Vagina (tissue), 2 donors: ENCODE results near the gene TTLL8. TPM values are rescaled to one million over a fixed set of nuclear protein-coding genes. Genes with fewer than 3 reads are reported as not detected.

Experiments
- DNase-seq, 2 donors: peaks; one replicate each; pipeline ENCODE4 v3.0.0-alpha.2; 2017; ENCODE audit errors: extremely low spot score in 2 of 2
- H3K27ac ChIP-seq: fragments of 200-600 bp; sonication (generic); one replicate; pipeline ENCODE4 v1.5.1; 2019
- H3K27me3 ChIP-seq: fragments of 200-600 bp; sonication (generic); one replicate; pipeline ENCODE4 v1.5.1; 2019
- H3K36me3 ChIP-seq, 2 donors: fragments of 200-600 bp; sonication (generic); one replicate each; pipeline ENCODE4 v1.5.1; 2017 to 2019
- H3K4me1 ChIP-seq: fragments of 200-600 bp; sonication (generic); one replicate; pipeline ENCODE4 v1.5.1; 2019
- H3K4me3 ChIP-seq, 2 donors: fragments of 200-600 bp; sonication (generic); 1 replicate in 1 of 2; 2 replicates in 1 of 2; pipeline ENCODE4 v1.5.1; 2016 to 2019
- H3K9me3 ChIP-seq: fragments of 200-600 bp; sonication (generic); one replicate; pipeline ENCODE4 v1.5.1; 2019
- POLR2A ChIP-seq, 2 donors: fragments of 450-650 bp; IDR thresholded peaks; one replicate each; pipeline ENCODE4 v1.6.1; 2017; ENCODE audit warnings: antibody characterized with exemption in 2 of 2, mild to moderate bottlenecking in 2 of 2, moderate library complexity in 2 of 2
- POLR2AphosphoS5 ChIP-seq, 2 donors: sonication (generic); formaldehyde crosslinking; IDR thresholded peaks; one replicate each; pipeline ENCODE4 v1.9.0; 2017; ENCODE audit warnings: antibody characterized with exemption in 2 of 2, mild to moderate bottlenecking in 2 of 2, low read depth in 1 of 2; ENCODE audit not compliant: insufficient read depth in 1 of 2
- intact Hi-C: fragments of 100-400 bp; cut with DNase I; formaldehyde crosslinking; loops from one replicate; pipeline ENCODE4 v1.15.1; 2023
- total RNA-seq: library from RNA; depleted of rRNA; stranded (reverse); fragments of >200 nt; gene quantifications from one replicate; pipeline ENCODE4 v1.2.3, GENCODE V29; 2016
- TF ChIP-seq, protein P1 (sequence below), 3 experiments: fragments of 450-650 bp in 2 of 3; fragments of 200-600 bp in 1 of 3; sonication (generic) in 1 of 3; IDR thresholded peaks; one replicate each; pipeline ENCODE4 v1.5.1; 2017 to 2019; ENCODE audit warnings: antibody characterized with exemption in 3 of 3, mild to moderate bottlenecking in 2 of 3, moderate library complexity in 2 of 3

TTLL8 gene
- total RNA-seq, 1 donor from 2014 or later = not detected

DNA sequence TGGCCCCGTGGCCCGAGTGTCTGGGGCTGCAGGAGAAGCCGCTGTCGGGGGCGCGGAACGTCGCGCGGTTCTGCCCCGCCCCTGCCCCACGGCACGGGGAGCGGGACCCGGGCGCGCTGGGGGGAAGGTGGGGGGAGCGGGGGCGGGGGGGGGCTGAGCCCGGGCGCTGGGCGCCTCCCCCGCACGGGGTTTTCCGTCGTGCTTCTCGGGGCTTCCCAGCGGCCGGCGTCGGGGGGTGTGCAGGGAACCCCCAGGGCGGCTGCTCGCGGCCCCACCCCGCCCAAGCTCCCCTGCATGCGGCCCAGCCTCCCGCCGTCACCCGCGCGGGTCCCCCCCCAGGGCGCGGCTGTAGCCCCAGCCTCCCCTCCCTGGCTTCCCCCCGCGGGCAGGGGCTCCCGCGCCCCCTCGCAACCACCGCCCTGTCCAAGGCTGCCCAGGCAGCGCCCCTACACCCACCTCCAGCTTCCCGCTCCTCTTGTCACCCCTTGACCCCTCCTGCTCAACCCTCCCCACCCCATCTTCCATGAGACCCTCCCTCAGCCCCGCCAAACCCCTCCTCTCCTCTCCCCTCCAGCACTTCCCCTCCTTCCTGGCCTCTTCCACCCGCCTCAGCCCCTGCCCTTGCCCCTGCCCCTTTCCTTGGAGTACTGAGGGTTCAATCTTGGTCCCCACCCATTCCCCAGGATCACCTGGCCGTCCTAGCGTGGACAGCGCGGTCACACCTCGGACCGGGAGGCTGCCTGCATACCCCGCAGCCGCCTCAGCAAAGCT, 47.2 kb downstream of the TTLL8 start:
- H3K4me3 ChIP-seq = no peak overlapping the region
- peaks cover 11% of the 10 kb centered on the region for H3K27me3 ChIP-seq
- TF ChIP-seq POLR2A (IDR thresholded peaks at IDR 0.05) = no peak
- no peak for TF ChIP-seq POLR2AphosphoS5 (IDR thresholded peaks at IDR 0.05; ENCODE audit: insufficient read depth in 1 of 2, low read depth in 1 of 2)
- TF ChIP-seq, protein P1, sequence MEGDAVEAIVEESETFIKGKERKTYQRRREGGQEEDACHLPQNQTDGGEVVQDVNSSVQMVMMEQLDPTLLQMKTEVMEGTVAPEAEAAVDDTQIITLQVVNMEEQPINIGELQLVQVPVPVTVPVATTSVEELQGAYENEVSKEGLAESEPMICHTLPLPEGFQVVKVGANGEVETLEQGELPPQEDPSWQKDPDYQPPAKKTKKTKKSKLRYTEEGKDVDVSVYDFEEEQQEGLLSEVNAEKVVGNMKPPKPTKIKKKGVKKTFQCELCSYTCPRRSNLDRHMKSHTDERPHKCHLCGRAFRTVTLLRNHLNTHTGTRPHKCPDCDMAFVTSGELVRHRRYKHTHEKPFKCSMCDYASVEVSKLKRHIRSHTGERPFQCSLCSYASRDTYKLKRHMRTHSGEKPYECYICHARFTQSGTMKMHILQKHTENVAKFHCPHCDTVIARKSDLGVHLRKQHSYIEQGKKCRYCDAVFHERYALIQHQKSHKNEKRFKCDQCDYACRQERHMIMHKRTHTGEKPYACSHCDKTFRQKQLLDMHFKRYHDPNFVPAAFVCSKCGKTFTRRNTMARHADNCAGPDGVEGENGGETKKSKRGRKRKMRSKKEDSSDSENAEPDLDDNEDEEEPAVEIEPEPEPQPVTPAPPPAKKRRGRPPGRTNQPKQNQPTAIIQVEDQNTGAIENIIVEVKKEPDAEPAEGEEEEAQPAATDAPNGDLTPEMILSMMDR (IDR thresholded peaks at IDR 0.05) = no peak
- intact Hi-C loops = no loop called here
- no peaks in the 10 kb centered on the region for H3K36me3 ChIP-seq
- H3K4me1 ChIP-seq = peaks cover 18% of the 10 kb centered on the region
- H3K9me3 ChIP-seq = no peaks in the 10 kb centered on the region
- DNase-seq = no peak
- no peak overlapping the region for H3K27ac ChIP-seq

DNA sequence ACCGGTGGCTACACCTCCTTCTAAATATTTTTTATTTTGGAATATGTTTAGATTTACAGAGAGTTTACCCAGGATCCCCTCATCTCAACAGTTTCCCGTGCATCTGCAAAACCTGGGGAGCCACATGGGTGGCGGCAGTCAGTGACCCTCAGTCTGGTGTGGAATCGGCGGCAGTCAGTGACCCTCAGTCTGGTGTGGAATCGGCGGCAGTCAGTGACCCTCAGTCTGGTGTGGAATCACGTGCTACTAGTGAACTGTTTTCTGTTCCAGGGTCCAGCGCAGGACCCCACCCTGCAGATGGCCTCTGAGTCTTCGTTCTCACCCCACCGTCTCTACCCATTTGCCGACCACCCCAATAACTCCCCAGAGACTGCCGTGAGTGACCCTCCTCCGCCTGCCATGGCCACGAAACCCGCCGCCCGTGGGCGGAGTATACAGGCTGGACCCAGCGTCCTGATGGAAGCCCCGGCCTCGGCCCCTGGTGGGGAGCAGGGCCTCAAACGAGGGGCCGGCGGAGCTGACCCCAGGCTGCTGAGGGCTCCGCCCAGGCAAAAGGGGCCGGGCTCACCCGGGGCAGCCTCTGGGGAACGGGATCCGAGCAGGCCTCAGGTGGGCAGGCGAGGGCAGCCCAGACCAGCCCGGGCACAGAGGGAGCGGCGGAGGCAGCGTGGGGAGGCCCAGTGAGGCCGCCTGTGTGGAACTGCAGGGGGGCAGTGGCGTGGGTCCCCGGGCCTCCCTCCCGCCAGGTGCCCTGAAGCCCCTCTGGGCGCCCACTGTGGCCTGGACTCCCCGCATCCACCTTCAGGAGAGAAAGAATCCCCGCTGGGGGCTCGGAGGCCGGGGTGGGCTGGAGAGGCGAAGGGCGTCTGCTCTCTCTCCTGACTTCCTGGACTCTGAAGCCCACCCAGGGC, 48.1 kb downstream of the TTLL8 start:
- intact Hi-C loops = no loop called here
- Histone ChIP-seq H3K27ac (no peak overlapping the region), H3K9me3 (no peaks in the 10 kb centered on the region), H3K27me3 (peaks cover 11% of the 10 kb centered on the region), H3K36me3 (no peaks in the 10 kb centered on the region), H3K4me3 (no peak overlapping the region), H3K4me1 (peaks cover 18% of the 10 kb centered on the region)
- TF ChIP-seq POLR2A (IDR thresholded peaks at IDR 0.05) (no peak), POLR2AphosphoS5 (IDR thresholded peaks at IDR 0.05; ENCODE audit: insufficient read depth in 1 of 2, low read depth in 1 of 2) (no peak)
- TF ChIP-seq, protein P1 (IDR thresholded peaks at IDR 0.05) = no peak
- DNase-seq = no peak

- H3K9me3 ChIP-seq = no peaks in the 10 kb centered on the region
- H3K4me3 ChIP-seq = no peak overlapping the region
- H3K27me3 ChIP-seq = peaks cover 6% of the 10 kb centered on the region
- H3K27ac ChIP-seq = no peak overlapping the region
- no peak for DNase-seq
- no peak for TF ChIP-seq POLR2AphosphoS5 (IDR thresholded peaks at IDR 0.05; ENCODE audit: insufficient read depth in 1 of 2, low read depth in 1 of 2)
- TF ChIP-seq, protein P1 (IDR thresholded peaks at IDR 0.05) = no peak
- no peak for TF ChIP-seq POLR2A (IDR thresholded peaks at IDR 0.05)
- peaks cover 11% of the 10 kb centered on the region for H3K4me1 ChIP-seq
- H3K36me3 ChIP-seq = no peaks in the 10 kb centered on the region
- intact Hi-C loops = no loop called here
Measured at GRCh38 chr22:50009251-50009650, 48.8 kb downstream of the TTLL8 start.

DNA sequence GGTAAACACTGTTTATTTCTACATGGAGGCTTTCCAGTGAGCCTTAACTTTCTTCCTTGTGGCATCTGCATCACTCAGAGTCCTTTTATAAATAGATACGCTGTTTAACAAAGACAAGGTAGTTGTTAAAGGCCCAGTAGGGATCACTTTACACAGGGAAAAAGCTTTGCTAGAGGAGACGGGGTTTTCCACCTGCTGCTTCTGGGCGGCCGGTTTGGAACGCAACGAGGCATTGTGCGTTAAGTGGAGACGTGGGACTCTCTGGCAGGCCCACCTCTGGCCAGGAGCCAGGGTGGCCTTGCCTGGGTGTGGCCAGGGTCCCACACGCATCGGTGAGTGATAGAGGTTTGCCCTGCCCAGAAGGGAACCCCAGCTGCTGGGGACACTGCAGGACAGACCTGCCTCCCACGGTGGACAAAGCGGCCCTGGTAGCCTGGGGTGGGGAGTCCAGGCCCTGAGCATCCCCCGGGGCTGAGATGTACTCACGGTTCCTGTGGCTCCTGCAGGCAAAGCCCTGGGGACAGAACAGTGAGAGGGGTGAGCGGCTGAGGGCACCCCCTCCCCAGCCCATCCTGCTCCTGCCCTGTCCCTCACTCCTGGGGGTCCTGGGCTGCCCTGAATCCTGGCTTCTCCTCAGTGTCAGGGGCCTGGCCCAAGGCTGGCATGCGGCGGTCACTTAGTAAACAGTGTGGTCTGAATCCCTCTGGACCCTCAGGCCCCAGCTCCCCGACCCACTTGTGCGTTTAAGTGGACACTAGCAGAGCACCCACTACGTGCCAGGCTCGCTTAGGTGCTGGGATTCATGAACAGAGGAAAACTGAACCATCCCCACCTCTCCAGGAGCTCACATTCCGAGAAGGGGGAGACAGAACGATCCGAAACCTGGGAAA, 49.7 kb downstream of the TTLL8 start:
- Histone ChIP-seq H3K27ac (no peak overlapping the region), H3K9me3 (no peaks in the 10 kb centered on the region), H3K4me3 (no peak overlapping the region), H3K27me3 (peaks cover 6% of the 10 kb centered on the region), H3K36me3 (no peaks in the 10 kb centered on the region), H3K4me1 (peaks cover 8% of the 10 kb centered on the region)
- DNase-seq = no peak
- intact Hi-C loops = no loop called here
- no peak for TF ChIP-seq POLR2A (IDR thresholded peaks at IDR 0.05)
- TF ChIP-seq, protein P1 (IDR thresholded peaks at IDR 0.05) = no peak
- TF ChIP-seq POLR2AphosphoS5 (IDR thresholded peaks at IDR 0.05; ENCODE audit: insufficient read depth in 1 of 2, low read depth in 1 of 2) = no peak
